Measurements from ENCODE around the gene ZNF474. TPM values are rescaled to one million over a fixed set of nuclear protein-coding genes. Genes with fewer than 3 reads are reported as not detected.
"Not testable (repeated sequence)": the region's sequence is repeated elsewhere in the genome, so short reads cannot be mapped to it uniquely, and the experiment has no call there.

The ZNF474 gene
- total and polyA plus RNA-seq, 12 donors = 0.11 to 0.88 (median 0.28) TPM; not detected in 3

DNA sequence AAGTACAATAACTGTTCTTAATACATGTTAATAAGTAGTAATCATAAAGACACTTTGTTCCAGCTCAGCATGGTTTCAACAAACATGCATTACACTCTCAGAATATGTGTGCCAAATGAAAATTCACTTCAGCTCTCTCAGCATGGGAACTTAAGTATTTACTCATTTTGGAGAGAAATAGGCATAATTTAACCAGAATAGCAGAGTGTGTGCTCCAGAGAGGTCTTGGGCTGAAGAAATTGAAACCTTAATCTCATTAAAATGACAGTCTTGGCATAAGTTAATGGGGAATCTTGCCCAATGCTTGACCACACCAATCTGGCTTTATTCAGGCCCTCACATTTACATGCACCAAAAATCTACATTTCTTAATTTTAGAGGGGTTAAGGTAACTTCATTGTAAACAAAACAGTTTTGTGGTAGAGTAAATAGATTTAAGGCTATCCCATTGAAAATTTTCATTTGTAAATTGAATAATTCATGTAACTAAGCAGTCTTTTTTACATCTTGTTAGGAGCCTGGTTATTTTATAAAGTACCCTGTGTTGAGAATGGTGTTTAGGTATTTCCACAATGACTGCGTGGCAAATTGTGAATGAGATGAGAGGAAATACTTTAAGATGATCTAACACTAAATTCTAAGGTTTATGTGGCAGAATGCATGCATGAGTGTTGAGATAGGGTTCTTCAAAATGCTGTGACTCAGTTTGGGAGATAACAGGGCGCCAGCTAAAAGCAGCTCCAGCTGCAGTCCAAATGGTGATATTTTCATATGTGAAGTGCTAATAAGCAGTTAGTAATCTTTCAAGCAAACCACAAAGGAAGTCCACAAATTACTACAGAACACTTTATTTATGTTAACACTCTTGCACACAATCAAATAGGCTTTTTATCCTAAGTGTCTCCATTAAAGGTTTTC is 40.0 kb upstream of the ZNF474 start:
- no peaks in the 10 kb centered on the region for H3K9me3 ChIP-seq (replicated peaks in 1 of 3)
- no peak for DNase-seq
- H3K36me3 ChIP-seq (replicated peaks in 1 of 2) = no peaks in the 10 kb centered on the region
- no peaks in the 10 kb centered on the region for H3K4me1 ChIP-seq (replicated peaks in 1 of 2)
- no peaks in the 10 kb centered on the region for H3K27me3 ChIP-seq
- no peak overlapping the region for H3K4me3 ChIP-seq
- WGBS, 4 donors = 64 to 73% (median 66%) methylated on average over 2 of the region's 2 CpGs
- no peak for TF ChIP-seq POLR2A (IDR thresholded peaks at IDR 0.05)
- TF ChIP-seq, protein P1, sequence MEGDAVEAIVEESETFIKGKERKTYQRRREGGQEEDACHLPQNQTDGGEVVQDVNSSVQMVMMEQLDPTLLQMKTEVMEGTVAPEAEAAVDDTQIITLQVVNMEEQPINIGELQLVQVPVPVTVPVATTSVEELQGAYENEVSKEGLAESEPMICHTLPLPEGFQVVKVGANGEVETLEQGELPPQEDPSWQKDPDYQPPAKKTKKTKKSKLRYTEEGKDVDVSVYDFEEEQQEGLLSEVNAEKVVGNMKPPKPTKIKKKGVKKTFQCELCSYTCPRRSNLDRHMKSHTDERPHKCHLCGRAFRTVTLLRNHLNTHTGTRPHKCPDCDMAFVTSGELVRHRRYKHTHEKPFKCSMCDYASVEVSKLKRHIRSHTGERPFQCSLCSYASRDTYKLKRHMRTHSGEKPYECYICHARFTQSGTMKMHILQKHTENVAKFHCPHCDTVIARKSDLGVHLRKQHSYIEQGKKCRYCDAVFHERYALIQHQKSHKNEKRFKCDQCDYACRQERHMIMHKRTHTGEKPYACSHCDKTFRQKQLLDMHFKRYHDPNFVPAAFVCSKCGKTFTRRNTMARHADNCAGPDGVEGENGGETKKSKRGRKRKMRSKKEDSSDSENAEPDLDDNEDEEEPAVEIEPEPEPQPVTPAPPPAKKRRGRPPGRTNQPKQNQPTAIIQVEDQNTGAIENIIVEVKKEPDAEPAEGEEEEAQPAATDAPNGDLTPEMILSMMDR (IDR thresholded peaks at IDR 0.05) = no peak
- intact Hi-C loops (cut with DNase I) = no loop called here
- no peak overlapping the region for H3K27ac ChIP-seq

DNA sequence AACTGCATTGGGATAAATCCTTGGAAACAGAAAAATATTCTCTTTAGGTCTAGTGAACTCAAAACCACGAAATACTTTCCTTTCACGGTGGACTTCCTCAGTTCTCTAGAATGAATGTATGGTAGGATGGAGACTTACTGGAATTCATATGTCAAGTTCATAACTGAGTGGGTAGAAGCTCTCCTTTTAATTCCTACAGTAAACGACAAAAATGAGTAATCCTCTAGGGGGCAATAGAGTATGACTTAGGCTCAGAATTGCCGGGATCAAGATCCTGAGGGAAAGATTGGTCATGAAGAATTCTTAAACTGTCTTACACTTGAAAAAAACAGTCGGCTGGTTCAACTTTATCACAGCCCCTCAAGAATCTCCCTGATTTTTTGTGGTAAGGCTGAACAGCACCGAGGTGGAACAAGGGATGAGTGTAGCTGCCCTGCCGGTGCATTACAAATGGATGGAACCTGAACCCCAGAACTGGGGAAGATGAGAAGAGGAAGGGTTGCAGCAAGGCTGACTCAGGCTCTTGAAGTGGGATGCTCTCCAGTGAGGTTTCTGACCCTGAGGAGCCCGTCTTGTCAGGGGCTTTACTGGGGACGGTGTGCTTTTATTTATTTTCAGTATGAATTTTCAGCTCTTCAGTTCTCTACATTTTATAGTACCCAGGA is 37.3 kb upstream of the ZNF474 start:
- TF ChIP-seq POLR2A (IDR thresholded peaks at IDR 0.05) = no peak
- TF ChIP-seq, protein P1 (IDR thresholded peaks at IDR 0.05) = peak in 5 of 6 experiments; percentile 11 to 33 (median 12)
- no peaks in the 10 kb centered on the region for H3K36me3 ChIP-seq (replicated peaks in 1 of 2)
- intact Hi-C loops (cut with DNase I) = no loop called here

DNA sequence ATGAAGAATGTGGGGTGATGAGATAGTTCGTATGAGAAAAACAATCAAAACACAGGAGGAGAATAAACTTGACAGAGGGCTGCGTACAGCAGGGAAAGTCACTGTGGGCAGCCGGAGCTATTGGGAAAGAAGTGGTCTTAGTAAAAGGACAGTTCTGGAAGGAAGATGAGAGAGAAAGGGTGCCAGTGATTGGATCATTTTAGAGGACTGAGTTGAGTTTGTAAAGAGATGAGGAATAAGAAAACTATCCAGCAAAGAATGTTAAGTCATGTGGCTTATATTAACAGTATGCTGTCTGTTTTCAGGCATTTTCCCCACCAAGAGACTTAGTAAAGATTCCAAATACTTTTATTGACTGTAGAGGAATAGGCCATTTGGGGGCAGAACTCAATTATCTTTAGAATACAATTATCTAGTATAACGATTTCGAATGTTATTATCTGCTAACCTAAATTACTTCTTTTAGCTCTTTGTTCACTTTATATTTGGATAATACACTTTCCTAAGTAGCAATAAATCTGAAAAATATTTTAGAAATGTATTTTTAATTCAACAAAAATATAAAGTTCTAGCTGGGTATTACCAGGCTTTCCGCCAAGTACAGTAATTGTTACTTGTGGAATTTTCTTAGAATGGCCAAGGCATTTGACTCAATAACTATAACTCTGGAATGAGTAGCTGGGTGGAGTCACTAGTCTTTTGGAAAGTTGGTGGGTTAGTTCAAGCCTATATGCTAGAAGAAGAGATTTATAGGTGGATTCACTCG is 35.7 kb upstream of the ZNF474 start:
- H3K36me3 ChIP-seq (replicated peaks in 1 of 2) = no peaks in the 10 kb centered on the region
- no peak overlapping the region for H3K27ac ChIP-seq
- DNase-seq = no peak
- intact Hi-C loops (cut with DNase I) = no loop called here
- no peaks in the 10 kb centered on the region for H3K9me3 ChIP-seq (replicated peaks in 1 of 3)
- WGBS, 4 donors = 73 to 81% (median 77%) methylated on average over 7 of the region's 7 CpGs
- no peak overlapping the region for H3K4me3 ChIP-seq
- no peaks in the 10 kb centered on the region for H3K4me1 ChIP-seq (replicated peaks in 1 of 2)
- TF ChIP-seq, protein P1 (IDR thresholded peaks at IDR 0.05) = no peak
- no peak for TF ChIP-seq POLR2A (IDR thresholded peaks at IDR 0.05)
- H3K27me3 ChIP-seq = no peaks in the 10 kb centered on the region

More for the DNA sequence above, 37.3 kb upstream of the ZNF474 start:
- no peaks in the 10 kb centered on the region for H3K9me3 ChIP-seq (replicated peaks in 1 of 3)
- no peak overlapping the region for H3K4me3 ChIP-seq
- H3K27ac ChIP-seq = no peak overlapping the region
- no peak for DNase-seq
- no peaks in the 10 kb centered on the region for H3K4me1 ChIP-seq (replicated peaks in 1 of 2)
- no peaks in the 10 kb centered on the region for H3K27me3 ChIP-seq
- WGBS, 4 donors = 44 to 60% (median 54%) methylated on average over 9 of the region's 9 CpGs

DNA sequence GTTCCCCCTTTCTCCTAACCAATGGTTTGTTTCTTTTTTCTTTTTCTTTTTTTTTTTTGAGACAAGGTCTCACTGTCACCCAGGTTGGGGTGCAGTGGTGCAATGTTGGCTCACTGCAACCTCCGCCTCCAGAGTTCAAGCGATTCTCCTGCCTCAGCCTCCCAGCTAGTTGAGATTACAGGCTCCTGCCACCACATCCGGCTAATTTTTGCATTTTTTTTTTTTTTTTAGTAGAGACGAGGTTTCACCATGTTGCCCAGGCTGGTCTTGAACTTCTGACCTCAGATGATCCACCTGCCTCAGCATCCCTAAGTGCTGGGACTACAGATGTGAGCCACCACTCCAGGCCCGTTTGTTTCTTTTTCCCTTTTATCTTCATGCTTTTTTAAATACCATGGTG is 35.1 kb upstream of the ZNF474 start:
- H3K4me3 ChIP-seq; H3K4me1 ChIP-seq (replicated peaks in 1 of 2); H3K27ac ChIP-seq; H3K27me3 ChIP-seq; H3K36me3 ChIP-seq (replicated peaks in 1 of 2); intact Hi-C loops (cut with DNase I); H3K9me3 ChIP-seq (replicated peaks in 1 of 3); DNase-seq: not testable (repeated sequence)
- WGBS, 4 donors = 80 to 88% (median 83%) methylated on average over 5 of the region's 5 CpGs

All from adrenal gland (tissue), 12 donors.